ENCODE data around the gene FAM83G. TPM values are rescaled to one million over a fixed set of nuclear protein-coding genes. Genes with fewer than 3 reads are reported as not detected.

The FAM83G gene
- total RNA-seq, 2 donors from 2014 or later = 24.2 to 27.0 TPM

- Mint-ChIP-seq H3K9me3 (no peaks in the 10 kb centered on the region), H3K4me1 (peaks cover 11% of the 10 kb centered on the region), H3K27me3 (ENCODE audit: insufficient read depth) (no peaks in the 10 kb centered on the region), H3K4me3 (no peak overlapping the region), H3K27ac (no peak overlapping the region), H3K36me3 (ENCODE audit: low read depth) (peaks cover under 1% of the 10 kb centered on the region)
- 92 to 94% methylated on average over 7 to 9 of the region's 9 CpGs for WGBS, 2 experiments (ENCODE audit: insufficient coverage in 1 of 2, insufficient read length in 1 of 2)
- peaks cover 3% of the 10 kb centered on the region for H3K4me1 ChIP-seq (ENCODE audit: control insufficient read depth, insufficient read depth, low read length)
- DNase-seq = no peak
- H3K9me3 ChIP-seq (ENCODE audit: control insufficient read depth, low read length) = no peaks in the 10 kb centered on the region
- H3K27me3 ChIP-seq (ENCODE audit: control insufficient read depth, insufficient read depth, low read length, poor library complexity, severe bottlenecking) = no peaks in the 10 kb centered on the region
- H3K4me3 ChIP-seq (ENCODE audit: low read length) = no peak overlapping the region
- H3K36me3 ChIP-seq (ENCODE audit: control insufficient read depth, insufficient read depth, low read length) = no peaks in the 10 kb centered on the region
- no peak overlapping the region for H3K27ac ChIP-seq (ENCODE audit: low read depth, low read length)
- H3K9ac ChIP-seq (ENCODE audit: extremely low read depth, low read length, poor library complexity, severe bottlenecking) = no peak overlapping the region
- no peak for TF ChIP-seq CTCF (conservative IDR thresholded peaks at IDR 0.05)
Observed at GRCh38 chr17:18964550-18964949, 40.0 kb downstream of the FAM83G start.

GRCh38 chr17:18964018-18964351 is 40.6 kb downstream of the FAM83G start:
- Histone ChIP-seq H3K4me1 (ENCODE audit: control insufficient read depth, insufficient read depth, low read length) (peaks cover 3% of the 10 kb centered on the region), H3K27me3 (ENCODE audit: control insufficient read depth, insufficient read depth, low read length, poor library complexity, severe bottlenecking) (no peaks in the 10 kb centered on the region), H3K27ac (ENCODE audit: low read depth, low read length) (no peak overlapping the region), H3K9me3 (ENCODE audit: control insufficient read depth, low read length) (no peaks in the 10 kb centered on the region), H3K9ac (ENCODE audit: extremely low read depth, low read length, poor library complexity, severe bottlenecking) (no peak overlapping the region), H3K36me3 (ENCODE audit: control insufficient read depth, insufficient read depth, low read length) (no peaks in the 10 kb centered on the region), H3K4me3 (ENCODE audit: low read length) (no peak overlapping the region)
- Mint-ChIP-seq H3K36me3 (ENCODE audit: low read depth) (no peaks in the 10 kb centered on the region), H3K27ac (no peak overlapping the region), H3K9me3 (no peaks in the 10 kb centered on the region), H3K4me3 (no peak overlapping the region), H3K27me3 (ENCODE audit: insufficient read depth) (no peaks in the 10 kb centered on the region), H3K4me1 (peaks cover 11% of the 10 kb centered on the region)
- WGBS, 2 experiments (ENCODE audit: insufficient coverage in 1 of 2, insufficient read length in 1 of 2) = 88 to 96% methylated on average over 5 to 9 of the region's 9 CpGs
- DNase-seq = no peak
- no peak for TF ChIP-seq CTCF (conservative IDR thresholded peaks at IDR 0.05)

GRCh38 chr17:18963126-18964017 is 41.2 kb downstream of the FAM83G start:
- Histone ChIP-seq H3K9ac (ENCODE audit: extremely low read depth, low read length, poor library complexity, severe bottlenecking) (no peak overlapping the region), H3K4me1 (ENCODE audit: control insufficient read depth, insufficient read depth, low read length) (peaks cover 3% of the 10 kb centered on the region), H3K36me3 (ENCODE audit: control insufficient read depth, insufficient read depth, low read length) (no peaks in the 10 kb centered on the region), H3K27ac (ENCODE audit: low read depth, low read length) (no peak overlapping the region), H3K27me3 (ENCODE audit: control insufficient read depth, insufficient read depth, low read length, poor library complexity, severe bottlenecking) (no peaks in the 10 kb centered on the region), H3K9me3 (ENCODE audit: control insufficient read depth, low read length) (no peaks in the 10 kb centered on the region), H3K4me3 (ENCODE audit: low read length) (no peak overlapping the region)
- no peak overlapping the region for H3K4me3 Mint-ChIP-seq
- no peaks in the 10 kb centered on the region for H3K27me3 Mint-ChIP-seq (ENCODE audit: insufficient read depth)
- no peak overlapping the region for H3K27ac Mint-ChIP-seq
- no peak for DNase-seq
- 94 to 96% methylated on average over 20 to 23 of the region's 23 CpGs for WGBS, 2 experiments (ENCODE audit: insufficient coverage in 1 of 2, insufficient read length in 1 of 2)
- H3K9me3 Mint-ChIP-seq = no peaks in the 10 kb centered on the region
- H3K4me1 Mint-ChIP-seq = peaks cover 11% of the 10 kb centered on the region
- TF ChIP-seq CTCF (conservative IDR thresholded peaks at IDR 0.05) = no peak
- no peaks in the 10 kb centered on the region for H3K36me3 Mint-ChIP-seq (ENCODE audit: low read depth)
